Measurements from ENCODE around the gene CKAP2L. TPM values are rescaled to one million over a fixed set of nuclear protein-coding genes. Genes with fewer than 3 reads are reported as not detected.

CKAP2L gene
- total RNA-seq (2022; extraction: Qiagen RNA extraction): 12.4 to 16.9 TPM (median 16.7 TPM) in 5 replicates

GRCh38 chr2:112764071-112765044 is at the start of gene CKAP2L:
Gene CKAP2L (minus strand): TSS chr2:112764609. CDS start chr2:112764598, 11 bp downstream.

GRCh38 chr2:112784199-112785189 is 20.1 kb upstream of the CKAP2L start, which contains the start of gene IL1A:
Gene IL1A (minus strand): TSS chr2:112784493. CDS start chr2:112783770, 723 bp downstream.

GRCh38 chr2:112720785-112721184 is 43.6 kb downstream of the CKAP2L start, which contains the start of gene NT5DC4:
Gene NT5DC4 (plus strand): TSS chr2:112721020. CDS start chr2:112721080, 60 bp downstream.

Other genes starting within 250 kb of the CKAP2L start
- gene POLR1B, start 222.1 kb downstream of the CKAP2L start, total RNA-seq (2022; extraction: Qiagen RNA extraction): 22.9 to 26.2 TPM (median 24.8 TPM) in 5 replicates
- gene CHCHD5, start 180.0 kb downstream of the CKAP2L start, total RNA-seq (2022; extraction: Qiagen RNA extraction): 54.7 to 81.4 TPM (median 56.8 TPM) in 5 replicates
- 149 to 180 TPM (median 171 TPM) in 5 replicates for gene SLC20A1, start 118.7 kb downstream of the CKAP2L start, total RNA-seq (2022; extraction: Qiagen RNA extraction)
- 0.05 TPM in 1 of 5 replicates, not detected in the others for gene NT5DC4, start 43.6 kb downstream of the CKAP2L start, total RNA-seq (2022; extraction: Qiagen RNA extraction)
- 0.18 to 0.50 TPM (median 0.29 TPM) in 5 replicates for gene IL1A, start 19.9 kb upstream of the CKAP2L start, total RNA-seq (2022; extraction: Qiagen RNA extraction)
- gene IL1B, start 72.2 kb upstream of the CKAP2L start, total RNA-seq (2022; extraction: Qiagen RNA extraction): 0.11 to 0.27 TPM (median 0.16 TPM) in 4 of 5 replicates, not detected in the other
- 0.23 TPM in 1 of 5 replicates, not detected in the others for gene IL37, start 146.6 kb upstream of the CKAP2L start, total RNA-seq (2022; extraction: Qiagen RNA extraction)
- gene IL36G, start 213.4 kb upstream of the CKAP2L start, total RNA-seq (2022; extraction: Qiagen RNA extraction): not detected in 5 replicates
- not detected in 5 replicates for gene IL36A, start 240.8 kb upstream of the CKAP2L start, total RNA-seq (2022; extraction: Qiagen RNA extraction)